Stimulated activated CD4-positive, alpha-beta T cell treated with anti-CD3 and anti-CD28 coated beads, TNF-alpha, amount 100 ng/mL, for 4 hours (primary cell): ENCODE results near the gene LRRN3.

Experiments
- DNase-seq, 3 experiments: peaks; one replicate each; pipeline ENCODE4 v3.0.0-alpha.2; 2020; ENCODE audit warnings: low read depth in 3 of 3

The LRRN3 gene

DNA sequence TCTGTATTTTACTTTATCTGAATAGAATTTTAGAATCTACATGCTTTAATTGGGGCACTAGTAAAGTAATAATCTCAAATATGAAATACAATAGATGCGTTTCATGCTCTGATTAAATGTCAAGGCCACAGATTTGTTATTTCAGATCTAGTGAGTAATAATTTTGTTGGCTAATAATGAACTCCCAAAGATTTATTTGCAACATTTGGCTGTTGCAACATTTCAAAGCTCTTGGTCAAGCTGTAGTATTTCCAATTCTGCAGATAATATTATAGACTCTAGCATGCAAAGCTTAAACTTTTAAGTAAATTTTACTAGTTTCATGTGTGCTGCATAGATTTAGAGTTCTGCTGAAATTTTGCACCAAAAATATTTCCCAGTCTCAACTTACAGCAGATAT, 16.7 kb downstream of the LRRN3 start:
- no peak for DNase-seq

GRCh38 chr7:111108000-111108399, 17.1 kb downstream of the LRRN3 start:
- DNase-seq, result no peak

- DNase-seq, result no peak
These were observed 17.6 kb downstream of the LRRN3 start for GRCh38 chr7:111108496-111108895.

GRCh38 chr7:111112439-111112838, 21.5 kb downstream of the LRRN3 start:
- DNase-seq, result no peak

- no peak for DNase-seq
These were observed 22.5 kb downstream of the LRRN3 start for GRCh38 chr7:111113263-111114017.

DNA sequence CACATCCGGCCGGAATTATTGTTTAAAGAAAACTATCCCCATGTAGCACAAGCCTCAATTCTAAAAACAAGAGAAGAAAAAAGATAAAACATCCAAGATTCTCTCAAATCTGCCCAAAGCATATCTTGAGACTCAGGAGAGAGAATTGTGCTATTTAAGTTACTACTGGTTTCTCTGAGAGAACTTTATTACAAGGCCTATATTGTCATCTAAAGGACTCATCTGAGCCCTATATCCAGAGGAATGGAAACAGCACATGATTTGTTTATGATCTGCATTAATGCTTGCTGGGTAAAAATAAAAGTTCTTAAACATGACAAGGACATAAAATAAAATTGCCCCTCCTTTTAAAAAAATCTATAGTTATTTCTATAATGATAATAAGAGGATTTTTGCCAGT, 25.0 kb downstream of the LRRN3 start:
- no peak for DNase-seq

DNA sequence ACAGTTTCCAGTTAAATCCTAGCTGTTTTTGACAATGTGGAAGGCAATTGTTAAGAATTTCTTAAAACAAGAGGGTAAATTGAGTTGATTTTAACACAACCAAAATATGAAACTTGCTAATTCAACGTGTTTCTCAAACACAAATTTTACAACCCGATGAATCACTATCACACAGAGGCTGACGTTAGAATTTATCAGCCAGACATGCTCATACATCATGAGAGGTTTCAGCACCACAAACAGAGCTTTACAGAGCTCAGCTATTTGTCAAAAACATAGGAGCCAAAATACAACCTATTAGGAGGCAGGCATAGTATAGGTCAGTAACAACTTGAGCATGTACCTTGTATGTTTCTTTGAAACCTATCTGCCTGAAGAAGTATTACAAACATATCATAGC, 36.1 kb downstream of the LRRN3 start:
- no peak for DNase-seq

DNA sequence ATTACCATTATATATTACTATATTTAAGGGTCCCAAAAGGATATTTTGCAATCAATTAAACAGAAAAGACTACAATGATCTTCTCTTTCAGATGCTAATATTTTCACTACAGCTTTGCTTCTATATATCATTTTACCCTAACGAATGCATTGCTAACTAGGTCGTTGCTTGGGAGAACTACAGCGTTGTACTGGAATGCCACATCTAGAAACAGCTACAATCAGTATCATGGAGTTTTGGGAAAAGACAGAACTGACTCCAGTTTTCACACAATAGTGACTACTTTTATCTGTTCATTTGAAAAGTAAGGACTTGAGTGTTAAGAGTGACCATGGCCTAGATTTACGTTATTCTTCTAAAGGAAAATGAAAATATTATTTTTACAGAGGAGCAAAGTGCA, 38.5 kb downstream of the LRRN3 start:
- no peak for DNase-seq

DNA sequence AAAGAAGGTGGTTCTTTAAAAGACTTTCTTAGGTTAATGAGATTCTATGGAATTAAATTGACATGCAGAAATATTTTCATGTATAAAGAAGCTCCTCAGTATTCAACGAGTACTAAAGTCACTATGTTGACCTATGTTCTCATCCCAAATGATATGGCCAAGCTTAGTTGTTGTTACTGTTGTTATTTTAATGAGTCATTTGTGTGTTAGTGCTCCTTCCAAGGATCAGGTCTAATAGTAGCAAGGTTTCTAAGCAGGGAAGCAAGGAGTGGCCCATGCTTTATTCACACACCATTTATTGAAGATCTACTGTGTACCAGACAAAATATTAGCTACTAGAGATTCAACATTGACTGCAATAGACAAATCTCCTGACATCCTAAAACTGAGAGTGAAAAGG, 41.9 kb downstream of the LRRN3 start:
- no peak for DNase-seq

DNA sequence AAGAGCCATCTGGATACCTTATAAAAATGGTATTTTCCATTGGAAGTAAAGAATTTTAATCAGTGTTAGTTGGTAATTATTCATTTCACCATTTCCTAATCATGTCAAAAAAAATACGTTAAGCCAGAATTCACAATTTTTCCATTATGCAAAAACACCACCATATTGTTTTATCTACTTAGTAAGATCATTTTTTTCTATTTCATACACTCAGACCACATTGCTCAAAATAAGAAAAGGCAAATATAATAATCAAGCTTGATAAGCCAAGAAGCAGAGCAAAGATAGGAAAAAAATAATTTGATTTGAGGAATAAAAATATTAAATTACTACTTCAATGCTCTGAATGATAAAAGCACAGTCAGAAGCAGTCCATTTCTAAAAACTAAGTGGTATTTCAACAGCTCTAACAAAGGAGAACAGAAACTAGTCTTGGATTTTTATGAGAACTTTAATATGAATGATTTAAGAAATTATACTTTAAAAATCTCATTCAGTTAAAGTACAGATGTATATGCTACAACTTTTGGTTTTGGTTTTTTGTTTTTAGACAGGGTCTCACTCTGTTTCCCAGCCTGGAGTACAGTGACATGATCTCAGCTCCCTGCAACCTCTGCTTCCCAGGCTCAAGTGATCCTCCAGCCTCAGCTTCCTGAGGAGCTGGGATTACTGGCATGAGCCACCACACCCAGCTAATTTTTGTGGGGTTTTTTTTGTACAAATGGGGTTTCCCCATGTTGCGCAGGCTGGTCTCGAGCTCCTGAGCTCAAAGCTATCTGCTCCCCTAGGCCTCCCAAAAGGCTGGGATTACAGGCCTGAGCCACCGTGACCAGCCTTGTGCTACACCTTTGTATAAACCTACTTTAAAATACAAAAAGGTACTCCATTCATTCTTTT, 46.6 kb downstream of the LRRN3 start:
- DNase-seq, result no peak

GRCh38 chr7:111138193-111138569, 47.3 kb downstream of the LRRN3 start:
- DNase-seq, result peak; percentile 9 to 35 (median 34)

DNA sequence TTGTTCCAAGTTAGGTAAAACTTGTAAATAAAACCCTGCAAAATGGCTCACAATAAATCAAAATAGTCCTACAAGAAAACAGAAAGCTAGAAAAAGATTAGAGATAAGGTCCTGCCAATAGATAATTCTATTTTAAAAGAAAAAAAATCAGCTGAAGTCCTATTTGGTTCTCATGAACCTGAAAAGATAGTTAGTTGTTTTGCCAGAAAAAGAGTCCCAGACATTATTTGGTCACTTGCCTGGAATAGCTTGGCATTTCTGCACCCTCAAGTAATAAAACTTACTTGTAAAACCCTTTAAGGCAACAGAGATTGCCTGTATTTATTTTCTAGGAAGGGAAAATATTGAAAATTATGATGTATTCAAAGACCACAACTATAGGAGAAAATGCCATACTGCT, 47.7 kb downstream of the LRRN3 start:
- DNase-seq, result no peak

DNA sequence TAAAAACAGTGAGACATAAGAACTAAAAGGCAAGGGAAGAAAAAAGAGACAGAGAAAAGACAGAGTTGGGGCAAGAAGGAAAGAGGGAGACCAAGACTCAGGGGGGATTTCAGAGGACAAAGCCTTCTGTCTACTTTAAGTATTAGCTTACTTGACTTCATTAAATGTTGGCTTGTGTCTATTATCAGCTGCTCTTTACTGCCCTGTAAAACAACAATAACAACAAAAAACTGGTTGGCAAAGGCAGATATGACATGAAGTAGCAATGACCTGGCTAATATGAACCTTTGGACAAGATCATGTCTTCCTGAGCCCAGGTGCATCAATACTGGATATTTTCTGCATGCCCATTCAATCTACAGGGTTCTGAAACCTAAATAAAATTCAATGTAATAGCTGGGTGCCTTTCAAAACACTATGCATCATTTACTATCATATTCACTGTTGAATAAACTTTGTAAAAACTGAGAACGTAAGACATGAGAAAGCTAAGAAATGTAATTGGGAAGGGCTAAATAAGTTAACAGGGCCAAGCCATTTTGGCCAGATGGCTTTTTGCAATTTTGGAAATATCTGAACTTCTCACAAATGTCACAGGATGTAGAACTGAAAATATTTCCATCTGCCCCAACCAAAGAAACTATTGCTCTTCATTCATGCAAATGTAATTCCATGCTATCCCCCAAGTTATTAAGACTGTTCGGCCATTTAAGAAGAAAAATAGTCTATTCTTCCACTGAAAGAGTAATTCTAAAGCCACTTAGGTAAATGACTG, 49.4 kb downstream of the LRRN3 start:
- DNase-seq, result no peak

- no peak for DNase-seq
These were observed 54.5 kb downstream of the LRRN3 start for GRCh38 chr7:111145472-111145871.

DNA sequence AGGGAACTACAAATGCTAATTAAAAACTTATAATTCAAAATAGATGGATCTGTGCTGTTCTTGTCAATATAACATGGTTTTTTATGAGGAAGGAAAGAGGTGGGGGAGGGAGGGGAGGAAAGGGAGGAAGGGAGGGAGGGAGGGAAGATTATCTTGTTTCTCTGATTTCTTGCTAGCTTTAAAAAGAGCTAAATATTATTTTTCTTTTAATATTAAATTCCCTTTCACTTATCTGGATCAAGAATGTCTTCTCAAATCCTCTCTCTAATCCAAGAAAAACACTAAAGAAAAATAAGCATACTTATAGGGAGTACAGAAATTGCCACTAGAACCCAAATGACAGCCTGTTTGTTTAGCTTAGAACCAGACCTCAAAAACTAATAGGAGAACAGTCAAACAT, 55.2 kb downstream of the LRRN3 start:
- DNase-seq, result no peak

DNA sequence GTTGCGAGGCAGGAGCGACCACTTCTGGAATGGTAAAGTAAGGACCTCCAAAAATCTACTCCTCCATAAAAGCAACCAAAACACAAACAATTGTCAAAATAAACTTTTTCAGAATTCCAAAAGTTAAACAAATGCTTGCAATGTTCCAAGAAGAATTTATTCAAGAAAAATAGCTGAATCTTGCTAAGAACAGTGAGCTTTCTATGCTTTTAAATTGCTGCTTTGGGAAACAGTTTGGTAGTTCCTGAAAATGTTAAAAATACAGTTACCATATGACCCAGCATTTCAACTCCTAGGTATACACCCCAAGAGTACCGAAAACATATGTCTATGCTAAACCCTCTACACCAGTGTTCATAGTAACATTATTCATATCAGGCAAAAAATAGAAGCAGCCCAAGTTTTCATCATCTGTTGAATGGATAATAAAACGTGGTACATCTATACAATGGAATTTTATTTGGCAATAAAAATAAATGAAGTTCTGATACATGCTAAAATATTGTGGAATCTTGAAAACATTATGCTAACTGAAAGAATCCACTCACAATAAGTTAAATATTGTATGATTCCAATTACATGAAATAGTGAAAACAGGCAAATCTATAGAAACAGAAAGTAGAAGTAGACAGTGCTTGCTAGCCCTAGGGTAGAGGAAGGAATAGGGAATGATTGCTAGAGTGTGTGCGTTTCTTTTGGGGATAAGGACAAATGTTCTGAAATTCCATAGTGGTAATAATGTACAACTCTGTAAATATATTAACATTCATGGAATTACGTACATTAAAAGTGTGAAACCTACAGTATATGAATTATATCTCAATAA, 57.0 kb downstream of the LRRN3 start:
- no peak for DNase-seq

- DNase-seq, result no peak
These were observed 59.8 kb downstream of the LRRN3 start for GRCh38 chr7:111150709-111151108.

DNA sequence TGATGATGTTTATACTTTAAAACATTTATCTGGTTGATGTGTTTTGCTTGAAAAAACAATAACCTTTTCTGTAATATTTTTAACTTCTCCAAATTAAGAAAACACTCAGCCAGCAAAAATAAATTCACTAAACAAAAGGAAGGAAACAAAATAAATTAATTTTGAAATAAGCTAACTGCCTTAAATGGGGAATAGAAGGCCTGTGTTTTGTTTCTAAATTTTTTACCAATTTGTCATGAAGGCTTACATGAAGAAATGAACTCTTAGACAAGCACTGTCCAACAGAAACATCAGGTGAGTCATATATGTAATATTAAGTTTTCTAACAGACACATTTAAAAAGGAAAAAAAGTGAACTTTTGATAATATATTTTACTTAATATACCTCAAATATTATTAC, 68.5 kb downstream of the LRRN3 start:
- no peak for DNase-seq

DNA sequence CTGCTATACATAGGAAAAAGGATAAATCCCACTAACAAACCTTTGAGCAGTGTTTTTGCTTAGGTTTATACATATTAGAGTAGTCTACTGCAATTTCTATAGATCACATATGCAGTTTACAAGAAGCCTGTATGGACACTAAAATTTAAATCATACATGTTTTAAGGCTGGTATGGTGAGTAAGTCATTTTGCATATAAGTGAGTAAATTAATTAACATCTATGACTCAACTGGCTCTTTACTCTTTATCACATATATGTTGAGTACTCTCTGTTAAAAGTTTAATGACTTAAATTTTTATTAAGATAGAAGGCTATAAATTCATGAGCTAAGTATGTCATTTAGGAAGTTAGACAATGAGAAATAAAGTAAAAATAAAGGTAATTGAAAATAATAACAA, 69.4 kb downstream of the LRRN3 start:
- no peak for DNase-seq

DNA sequence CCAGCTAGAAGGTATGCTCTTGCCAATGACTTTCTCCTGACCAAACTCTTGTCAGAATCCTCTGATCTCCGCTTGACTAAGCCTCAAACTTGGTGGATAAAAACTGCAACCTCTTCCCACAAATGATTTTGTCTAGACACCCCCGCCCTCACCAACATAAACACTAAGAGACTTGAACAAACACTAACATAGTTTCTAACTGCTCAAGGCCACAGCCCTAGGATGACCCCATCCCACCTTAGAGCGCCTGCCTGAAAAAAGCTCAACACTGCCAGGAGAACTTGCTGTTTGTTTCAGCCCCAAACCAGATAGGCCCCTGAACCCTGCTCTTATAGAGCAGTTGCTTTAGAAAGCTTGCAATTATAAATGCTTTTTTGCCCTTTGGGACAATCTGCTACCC, 71.8 kb downstream of the LRRN3 start:
- no peak for DNase-seq

DNA sequence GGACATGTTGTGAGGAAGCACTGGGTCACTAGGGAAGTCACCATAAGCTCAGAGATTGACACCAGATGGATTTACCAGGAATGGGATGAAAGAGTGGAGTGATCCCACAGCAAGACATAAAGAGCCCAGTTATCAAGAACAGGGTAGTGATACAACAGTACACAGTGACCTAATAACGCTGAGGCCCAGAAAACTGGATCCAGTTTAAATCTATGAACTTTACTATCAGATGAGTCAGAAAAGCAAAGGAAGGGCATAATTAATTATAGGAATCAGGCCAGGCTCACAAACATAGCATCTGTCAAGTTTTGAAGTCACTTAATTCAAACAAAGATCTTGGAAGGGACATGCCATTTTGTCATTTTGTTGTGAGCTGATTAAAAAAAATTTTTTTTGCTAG, 73.5 kb downstream of the LRRN3 start:
- no peak for DNase-seq

GRCh38 chr7:111168182-111168581, 77.3 kb downstream of the LRRN3 start:
- DNase-seq, result no peak
